Mesendoderm (in vitro differentiated cells): ENCODE measurements around the gene INO80.

Source experiments
- DNase-seq: peaks from one replicate; pipeline ENCODE4 v3.0.0; 2013
- H2AK5ac ChIP-seq: 2 replicates; pipeline ENCODE4 v1.6.1; 2013; ENCODE audit warnings: low read length, inconsistent platforms
- H2BK120ac ChIP-seq: 2 replicates; pipeline ENCODE4 v1.6.1; 2013; ENCODE audit warnings: low read depth, mild to moderate bottlenecking, low read length, moderate library complexity, mixed read lengths
- H2BK15ac ChIP-seq: replicated peaks from 2 replicates; pipeline ENCODE4 v1.6.1; 2013; ENCODE audit warnings: low read depth, mild to moderate bottlenecking, moderate library complexity
- H2BK5ac ChIP-seq: 2 replicates; pipeline ENCODE4 v1.6.1; 2013; ENCODE audit warnings: low read length, inconsistent platforms
- H3K18ac ChIP-seq: 2 replicates; pipeline ENCODE4 v1.6.1; 2013; ENCODE audit warnings: mild to moderate bottlenecking, low read length, mixed read lengths
- H3K23ac ChIP-seq: one replicate; pipeline ENCODE4 v1.6.1; 2013; ENCODE audit warnings: low read length
- H3K27ac ChIP-seq: 2 replicates; pipeline ENCODE4 v1.5.1; 2013; ENCODE audit warnings: low read depth, mild to moderate bottlenecking, inconsistent platforms, low read length, moderate library complexity
- H3K27me3 ChIP-seq: 2 replicates; pipeline ENCODE4 v1.6.1; 2013; ENCODE audit warnings: low read length, control low read depth, mild to moderate bottlenecking, inconsistent platforms; ENCODE audit not compliant: insufficient read depth, poor library complexity
- H3K36me3 ChIP-seq: 2 replicates; pipeline ENCODE4 v1.6.1; 2013; ENCODE audit warnings: low read length, inconsistent platforms; ENCODE audit not compliant: control insufficient read depth, insufficient read depth
- H3K4ac ChIP-seq: one replicate; pipeline ENCODE4 v1.6.1; 2013; ENCODE audit warnings: low read depth, mild to moderate bottlenecking, low read length, moderate library complexity
- H3K4me1 ChIP-seq: 2 replicates; pipeline ENCODE4 v1.6.1; 2013; ENCODE audit warnings: low read depth, low read length, inconsistent platforms; ENCODE audit not compliant: control insufficient read depth
- H3K4me2 ChIP-seq: 2 replicates; pipeline ENCODE4 v1.6.1; 2013; ENCODE audit warnings: low read length
- H3K4me3 ChIP-seq: 2 replicates; pipeline ENCODE4 v1.5.1; 2013; ENCODE audit warnings: mild to moderate bottlenecking, low read length
- H3K56ac ChIP-seq: one replicate; pipeline ENCODE4 v1.6.1; 2013; ENCODE audit warnings: low read length
- H3K79me1 ChIP-seq: 2 replicates; pipeline ENCODE4 v1.6.1; 2013; ENCODE audit warnings: low read length, inconsistent platforms
- H3K79me2 ChIP-seq: 2 replicates; pipeline ENCODE4 v1.6.1; 2013; ENCODE audit warnings: mild to moderate bottlenecking, low read length; ENCODE audit not compliant: control insufficient read depth, insufficient read depth
- H3K9ac ChIP-seq: 2 replicates; pipeline ENCODE4 v1.6.1; 2013; ENCODE audit warnings: low read length, inconsistent platforms
- H4K5ac ChIP-seq: one replicate; pipeline ENCODE4 v1.6.1; 2013; ENCODE audit warnings: low read length
- H4K8ac ChIP-seq: one replicate; pipeline ENCODE4 v1.6.1; 2013; ENCODE audit warnings: low read depth, mild to moderate bottlenecking, control low read depth, low read length, moderate library complexity
- WGBS: extraction: QIAGEN DNeasy Blood & Tissue Kit; methylation state at CpG from one replicate; pipeline ENCODE4 v1.1.7; 2013; ENCODE audit warnings: low lambda C conversion rate, missing lambda C conversion rate; ENCODE audit not compliant: insufficient coverage; ENCODE audit errors: extremely low coverage; 5-methylcytosine and 5-hydroxymethylcytosine counted together

The INO80 gene

DNA sequence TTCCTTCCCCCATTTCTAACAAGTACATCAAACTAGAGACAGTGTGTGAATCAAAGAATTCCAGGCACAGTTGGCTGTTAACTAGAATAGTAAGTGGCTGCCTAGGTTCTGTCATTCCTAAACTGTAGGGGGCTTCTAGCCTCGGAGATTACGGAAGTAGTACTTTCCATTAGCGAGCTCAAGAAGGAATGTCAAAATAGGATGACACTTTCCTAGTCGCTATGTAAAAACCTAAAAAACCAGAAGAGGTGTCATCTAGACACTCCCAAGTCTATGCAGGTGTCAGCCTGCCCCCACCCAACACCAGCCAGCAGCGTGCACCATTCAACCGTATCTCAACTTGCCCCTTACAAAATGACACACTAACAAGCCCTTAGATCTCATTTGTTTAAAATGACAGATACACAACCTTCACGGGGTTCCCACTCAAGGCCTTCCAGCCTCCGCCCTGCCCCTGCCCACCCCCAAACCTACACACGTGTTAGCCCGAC lies 874 bp downstream of the INO80 start:
- Histone ChIP-seq H3K56ac (peak overlapping the region; percentile 100), H3K27ac (peak overlapping the region; percentile 98), H2BK120ac (no peak overlapping the region), H2AK5ac (peak overlapping the region; percentile 58), H4K5ac (no peak overlapping the region), H3K79me2 (peaks cover 39% of the 10 kb centered on the region), H4K8ac (no peak overlapping the region), H2BK5ac (peak overlapping the region; percentile 63), H3K9ac (peak overlapping the region; percentile 98), H3K4me3 (peak overlapping the region; percentile 96), H3K36me3 (no peaks in the 10 kb centered on the region), H3K4ac (no peak overlapping the region), H3K4me2 (peak overlapping the region; percentile 98), H3K23ac (no peak overlapping the region), H3K27me3 (no peaks in the 10 kb centered on the region), H3K79me1 (peaks cover 3% of the 10 kb centered on the region), H3K18ac (peak overlapping the region; percentile 96), H3K4me1 (peaks cover 3% of the 10 kb centered on the region), H2BK15ac (no peak overlapping the region)
- no CpG with 5 or more reads among the region's 10 CpGs for WGBS
- peak; percentile 97 for DNase-seq

DNA sequence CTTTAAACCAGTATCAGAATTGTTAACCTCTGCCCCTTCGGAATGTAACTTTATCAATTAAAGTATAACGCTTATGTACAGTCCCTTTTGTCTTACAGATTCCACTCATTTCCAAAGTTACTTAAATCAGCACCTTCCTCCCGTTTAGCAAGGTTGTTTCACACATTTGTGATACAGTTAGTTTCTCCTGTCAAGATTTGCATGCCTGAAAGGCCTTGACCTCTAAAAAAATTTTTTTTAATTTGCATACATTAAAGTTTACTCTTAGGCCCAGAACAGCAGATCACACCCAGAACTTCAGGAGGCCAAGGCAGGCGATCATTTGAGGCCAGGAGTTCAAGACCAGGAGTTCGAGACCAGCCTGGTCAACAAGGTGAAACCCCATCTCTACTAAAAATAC lies 9.1 kb downstream of the INO80 start:
- Histone ChIP-seq H3K79me1 (peaks cover 9% of the 10 kb centered on the region), H3K18ac (no peak overlapping the region), H3K56ac (no peak overlapping the region), H3K4me1 (no peaks in the 10 kb centered on the region), H2BK15ac (no peak overlapping the region), H3K36me3 (no peaks in the 10 kb centered on the region), H2AK5ac (no peak overlapping the region), H3K27ac (no peak overlapping the region), H3K27me3 (no peaks in the 10 kb centered on the region), H2BK5ac (no peak overlapping the region), H3K4me2 (no peak overlapping the region), H3K9ac (no peak overlapping the region), H3K23ac (no peak overlapping the region), H4K8ac (no peak overlapping the region), H2BK120ac (no peak overlapping the region), H3K4me3 (no peak overlapping the region), H3K79me2 (peaks cover 44% of the 10 kb centered on the region), H4K5ac (no peak overlapping the region), H3K4ac (no peak overlapping the region)
- WGBS = no CpG with 5 or more reads among the region's 5 CpGs
- peak; percentile 50 for DNase-seq

DNA sequence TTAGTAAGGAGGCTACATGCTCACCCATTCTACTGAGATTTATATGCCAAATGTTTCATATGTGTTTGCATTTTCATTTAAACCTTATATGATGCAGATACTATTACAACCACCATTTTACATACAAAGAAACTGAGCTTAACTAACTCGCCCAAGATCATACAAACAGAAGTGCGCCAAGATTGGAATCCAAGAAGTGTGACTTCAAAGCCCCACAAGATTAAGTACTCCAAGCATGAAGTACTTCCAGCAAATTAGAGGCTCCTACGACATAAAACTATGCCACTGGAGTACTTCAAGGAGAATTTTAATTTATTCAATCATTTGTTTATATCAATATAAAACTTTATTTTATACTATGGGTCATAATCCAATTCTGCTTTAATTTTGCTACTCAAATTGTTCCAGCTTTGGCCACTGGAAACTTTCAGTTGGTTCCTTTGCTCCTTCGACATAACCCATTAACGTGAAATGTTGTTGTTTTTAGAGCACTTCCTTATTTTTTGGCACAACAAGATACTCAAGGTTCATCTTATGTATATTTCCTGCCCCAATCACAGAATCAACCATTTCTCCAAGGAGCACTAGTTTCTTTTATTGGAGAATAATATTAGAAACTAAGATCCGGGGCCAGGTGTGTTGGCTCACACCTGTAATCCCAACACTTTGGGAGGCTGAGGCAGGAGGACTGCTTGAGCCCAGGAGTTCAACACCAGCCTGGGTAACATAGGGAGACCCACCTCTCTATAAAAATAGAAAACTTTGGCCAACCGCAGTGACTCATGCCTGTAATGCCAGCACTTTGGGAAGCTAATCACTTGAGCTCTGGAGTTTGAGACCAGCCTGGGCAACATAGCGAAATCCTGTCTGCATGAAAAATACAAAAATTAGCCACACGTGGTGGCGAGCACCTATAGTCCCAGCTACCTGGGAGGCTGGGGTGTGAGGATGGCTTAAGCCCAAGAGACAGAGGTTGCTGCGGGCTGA lies 10.4 kb downstream of the INO80 start:
- no peak overlapping the region for H3K4me2 ChIP-seq
- H3K4me1 ChIP-seq = no peaks in the 10 kb centered on the region
- DNase-seq = no peak
- H3K23ac ChIP-seq = no peak overlapping the region
- no CpG with 5 or more reads among the region's 11 CpGs for WGBS
- H2BK15ac ChIP-seq = no peak overlapping the region
- no peak overlapping the region for H2BK120ac ChIP-seq
- H4K8ac ChIP-seq = no peak overlapping the region
- no peak overlapping the region for H3K4me3 ChIP-seq
- no peaks in the 10 kb centered on the region for H3K36me3 ChIP-seq
- no peak overlapping the region for H4K5ac ChIP-seq
- H3K4ac ChIP-seq = no peak overlapping the region
- H3K9ac ChIP-seq = no peak overlapping the region
- peaks cover 9% of the 10 kb centered on the region for H3K79me1 ChIP-seq
- H2AK5ac ChIP-seq = no peak overlapping the region
- H3K27ac ChIP-seq = no peak overlapping the region
- H2BK5ac ChIP-seq = no peak overlapping the region
- no peaks in the 10 kb centered on the region for H3K27me3 ChIP-seq
- no peak overlapping the region for H3K18ac ChIP-seq
- H3K79me2 ChIP-seq = peaks cover 43% of the 10 kb centered on the region
- no peak overlapping the region for H3K56ac ChIP-seq

DNA sequence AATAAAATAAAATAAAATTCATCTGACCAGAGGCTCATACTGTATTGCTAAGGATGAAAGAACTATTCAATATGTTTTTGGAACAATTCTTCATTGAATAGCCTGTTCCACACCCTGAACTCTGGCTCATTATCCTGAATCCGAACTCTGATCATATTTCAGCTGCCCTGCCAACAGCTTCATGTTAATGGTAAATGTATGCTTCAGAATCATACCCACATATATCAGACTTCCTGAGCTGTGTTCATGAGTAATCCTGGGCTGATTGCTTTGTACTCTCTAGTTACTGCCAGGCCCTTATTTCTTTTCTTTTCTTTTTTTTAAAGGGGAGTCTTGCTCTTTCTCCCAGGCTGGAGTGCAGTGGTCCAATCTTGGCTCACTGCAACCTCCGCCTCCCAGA lies 11.8 kb downstream of the INO80 start:
- Histone ChIP-seq H3K23ac (no peak overlapping the region), H2AK5ac (no peak overlapping the region), H4K5ac (no peak overlapping the region), H2BK15ac (no peak overlapping the region), H4K8ac (no peak overlapping the region), H3K56ac (no peak overlapping the region), H2BK5ac (no peak overlapping the region), H3K4me2 (no peak overlapping the region), H3K4ac (no peak overlapping the region), H2BK120ac (no peak overlapping the region), H3K27me3 (no peaks in the 10 kb centered on the region), H3K9ac (no peak overlapping the region), H3K4me3 (no peak overlapping the region), H3K79me2 (peaks cover 45% of the 10 kb centered on the region), H3K36me3 (no peaks in the 10 kb centered on the region), H3K27ac (no peak overlapping the region), H3K18ac (no peak overlapping the region), H3K4me1 (no peaks in the 10 kb centered on the region), H3K79me1 (peaks cover 11% of the 10 kb centered on the region)
- DNase-seq = no peak
- no CpG with 5 or more reads among the region's 2 CpGs for WGBS

DNA sequence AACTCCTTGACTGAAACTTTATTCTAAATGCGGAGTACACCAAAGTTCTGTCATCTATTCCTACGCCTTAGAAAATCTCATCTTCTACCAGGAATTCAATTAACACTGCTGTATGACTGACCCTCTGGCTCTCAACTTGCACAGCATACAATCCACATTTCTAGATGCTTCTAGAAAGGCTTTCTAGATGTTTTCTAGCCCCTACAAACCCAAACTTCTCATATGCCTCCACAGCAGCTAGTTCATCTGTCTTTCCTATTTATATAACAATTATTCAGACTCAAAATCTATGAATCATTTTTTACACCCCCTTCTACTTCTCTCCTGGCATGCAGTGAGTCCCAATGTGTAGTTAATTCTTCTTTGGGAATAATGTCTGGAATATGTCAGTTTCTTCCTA lies 13.2 kb downstream of the INO80 start:
- DNase-seq = no peak
- no peaks in the 10 kb centered on the region for H3K27me3 ChIP-seq
- no peak overlapping the region for H2BK15ac ChIP-seq
- no peak overlapping the region for H4K8ac ChIP-seq
- no peak overlapping the region for H4K5ac ChIP-seq
- H2BK120ac ChIP-seq = no peak overlapping the region
- H3K79me1 ChIP-seq = peaks cover 11% of the 10 kb centered on the region
- H3K4ac ChIP-seq = no peak overlapping the region
- no peaks in the 10 kb centered on the region for H3K36me3 ChIP-seq
- H2AK5ac ChIP-seq = no peak overlapping the region
- no peak overlapping the region for H3K23ac ChIP-seq
- H3K4me3 ChIP-seq = no peak overlapping the region
- H3K79me2 ChIP-seq = peaks cover 40% of the 10 kb centered on the region
- no peak overlapping the region for H3K27ac ChIP-seq
- no peak overlapping the region for H2BK5ac ChIP-seq
- H3K56ac ChIP-seq = no peak overlapping the region
- no peaks in the 10 kb centered on the region for H3K4me1 ChIP-seq
- H3K18ac ChIP-seq = no peak overlapping the region
- H3K4me2 ChIP-seq = no peak overlapping the region
- H3K9ac ChIP-seq = no peak overlapping the region
- WGBS = no CpG with 5 or more reads among the region's 2 CpGs
